Measurements from ENCODE around the gene SGSM1. TPM values are rescaled to one million over a fixed set of nuclear protein-coding genes. Genes with fewer than 3 reads are reported as not detected.

Gene SGSM1
- total RNA-seq, 1 experiment from 2014 or later: 5.1 TPM

DNA sequence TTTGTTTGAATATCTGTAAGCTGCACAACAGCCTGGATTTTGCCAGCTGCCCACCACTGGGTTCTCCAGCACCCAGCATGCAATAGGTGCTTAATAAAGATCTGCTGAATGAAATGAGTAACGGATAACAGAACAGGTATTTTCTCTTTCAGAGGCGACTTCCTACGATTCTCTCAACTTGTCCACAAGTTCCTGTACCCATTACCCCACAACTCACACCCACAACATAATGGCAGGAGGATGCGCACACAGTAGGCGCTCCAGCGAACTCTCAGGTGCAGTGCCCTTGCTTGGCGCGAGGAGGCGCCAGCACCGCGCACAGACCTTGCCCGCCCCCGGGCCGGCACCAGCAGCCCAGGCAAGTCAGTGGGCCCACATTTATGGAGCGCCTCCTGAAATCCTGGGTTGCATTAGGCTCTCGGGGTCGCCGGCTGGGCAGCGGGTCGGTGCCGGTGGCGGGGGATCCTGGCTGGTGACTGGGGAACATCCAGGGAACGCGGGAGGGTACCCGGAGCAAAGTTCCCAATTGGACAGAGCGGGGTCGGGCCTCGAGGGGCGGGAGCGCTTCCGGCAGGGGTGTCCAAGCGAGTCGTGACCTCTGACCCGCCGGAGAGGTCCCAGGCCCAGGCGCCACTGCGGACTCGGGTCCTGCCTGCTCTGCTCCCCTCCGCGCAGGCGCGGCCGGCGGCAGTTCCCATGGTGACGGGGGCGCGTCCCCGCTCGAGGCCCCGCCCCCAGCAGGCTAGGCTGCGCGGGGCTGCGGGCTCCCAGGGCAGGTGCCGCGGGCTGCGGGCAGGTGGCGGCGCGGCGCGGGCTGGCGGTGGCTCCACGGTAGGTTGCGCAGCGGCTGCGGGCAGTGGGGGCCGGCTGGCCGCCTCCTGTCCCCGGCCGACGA, 146.2 kb downstream of the SGSM1 start, which contains the start of gene KIAA1671 (continued):
- no peak for TF ChIP-seq CEBPB (IDR thresholded peaks at IDR 0.05; ENCODE audit: low read depth)
- no peak for TF ChIP-seq SP1 (IDR thresholded peaks at IDR 0.05; ENCODE audit: low read depth)
- TF ChIP-seq EGR1 (IDR thresholded peaks at IDR 0.05; ENCODE audit: low read depth): peak; percentile 80
- no peak for TF ChIP-seq EZH2 (IDR thresholded peaks at IDR 0.05)
- TF ChIP-seq ZFX (IDR thresholded peaks at IDR 0.05): no peak; the same call in 1 of the 2 replicates
- TF ChIP-seq POLR2A (IDR thresholded peaks at IDR 0.05; ENCODE audit: borderline replicate concordance, extremely low read depth, insufficient read depth, insufficient read length): peak; percentile 76

GRCh38 chr22:24952837-24953383, 146.9 kb downstream of the SGSM1 start:
- Histone ChIP-seq H3K36me3 (ENCODE audit: control insufficient read depth in 1 of 2, insufficient read depth in 2 of 2, low read length in 2 of 2) (no peaks in the 10 kb centered on the region), H3K9me3 (ENCODE audit: control insufficient read depth in 1 of 2, insufficient read depth in 1 of 2, low read depth in 1 of 2, low read length in 2 of 2) (no peaks in the 10 kb centered on the region), H4K20me1 (ENCODE audit: insufficient read depth) (no peaks in the 10 kb centered on the region), H3K27me3 (ENCODE audit: insufficient read depth, low read length) (no peaks in the 10 kb centered on the region), H3K27ac (ENCODE audit: low read depth, low read length) (peak overlapping the region; percentile 98), H2AFZ (ENCODE audit: low read depth, low read length, poor library complexity, severe bottlenecking) (peak overlapping the region; percentile 11), H3K4me3 (replicated peaks in 1 of 2; ENCODE audit: low read depth in 1 of 2, low read length in 2 of 2) (peak overlapping the region; percentile 86), H3K9me2 (ENCODE audit: insufficient read depth) (no peaks in the 10 kb centered on the region), H3K9ac (ENCODE audit: low read length) (peak overlapping the region; percentile 92), H3K4me1 (ENCODE audit: control insufficient read depth in 1 of 2, insufficient read depth in 2 of 2, low read length in 2 of 2) (peaks cover 40 to 61% of the 10 kb centered on the region in 2 experiments), H3K4me2 (ENCODE audit: low read length) (peak overlapping the region; percentile 93), H3K79me2 (ENCODE audit: insufficient read depth, low read length) (peaks cover 50% of the 10 kb centered on the region)
- intact Hi-C loops (cut with micrococcal nuclease): loop anchor here (1.0 to 5.0 kb wide), 3 partner anchors 41 to 95 kb away; no protein-coding TSS in a partner anchor
- CTCF ChIA-PET: interaction anchor here (1.9 to 2.7 kb wide), 2 partner anchors 95 to 104 kb away, joined by 6 to 22 read pairs; no protein-coding TSS in a partner anchor
- POLR2A ChIA-PET: interaction anchor here (0.5 kb wide), 1 partner anchor 32 kb away, joined by 8 read pairs; no protein-coding TSS in a partner anchor
- TF ChIP-seq ZFX (IDR thresholded peaks at IDR 0.05): peak; percentile 61
- no peak for TF ChIP-seq POLR2AphosphoS5 (IDR thresholded peaks at IDR 0.05; ENCODE audit: low read depth, low read length)
- TF ChIP-seq EGR1 (IDR thresholded peaks at IDR 0.05; ENCODE audit: low read depth): no peak
- TF ChIP-seq CEBPB (IDR thresholded peaks at IDR 0.05; ENCODE audit: low read depth): no peak
- ATAC-seq (peak; percentile 59), DNase-seq (ENCODE audit: low read depth, low spot score) (peak; percentile 31)
- BruUV-seq (replicated peaks): no TSS peak
- RAD21 ChIA-PET (ENCODE audit: low non-redundant PET in 1 of 2, low total read pairs in 2 of 2, uncharacterized antibody in 2 of 2, unreplicated experiment in 2 of 2): no interaction called here
